WTC11 (cell line): Measurements from ENCODE around the gene MAP4K4.

Source experiments
- CTCF ChIP-seq: fragments of 200-600 bp; IDR thresholded peaks from 2 replicates; pipeline ENCODE4 v1.8.0; 2022; ENCODE audit warnings: antibody characterized with exemption
- MAX ChIP-seq: sonication (generic); formaldehyde crosslinking; IDR thresholded peaks from 2 replicates; pipeline ENCODE4 v1.8.0; 2022; ENCODE audit warnings: mild to moderate bottlenecking, missing genetic modification reagents
- RELA ChIP-seq: sonication (generic); formaldehyde crosslinking; IDR thresholded peaks from 2 replicates; pipeline ENCODE4 v1.8.1; 2022; ENCODE audit warnings: missing genetic modification reagents, mild to moderate bottlenecking, borderline replicate concordance
- TCF7 ChIP-seq: sonication (generic); formaldehyde crosslinking; IDR thresholded peaks from 2 replicates; pipeline ENCODE4 v1.8.0; 2022; ENCODE audit warnings: mild to moderate bottlenecking, low read depth, missing genetic modification reagents, moderate library complexity
- ZNF219 ChIP-seq: sonication (generic); formaldehyde crosslinking; IDR thresholded peaks from 2 replicates; pipeline ENCODE4 v1.8.0; 2023; ENCODE audit warnings: missing genetic modification reagents, mild to moderate bottlenecking, borderline replicate concordance

- no peak for TF ChIP-seq CTCF
- no peak for TF ChIP-seq RELA
- no peak for TF ChIP-seq ZNF219
- no peak for TF ChIP-seq MAX (CRISPR knock-in tag)
- no peak for TF ChIP-seq TCF7 (CRISPR knock-in tag)
Measured at GRCh38 chr2:101870444-101870843, 172.9 kb downstream of the MAP4K4 start.
